NCI-H128 (cell line): Measurements from ENCODE around the gene OGT.
A peak's percentile ranks its signal among the peaks of the same experiment; 100 is the strongest.
"Not testable (repeated sequence)": the region's sequence is repeated elsewhere in the genome, so short reads cannot be mapped to it uniquely, and the experiment has no call there.

Experiments
- DNase-seq: peaks from one replicate; lab custom pipeline; 2025; ENCODE audit not compliant: unreplicated experiment; lab: John Stamatoyannopoulos, UW

The OGT gene

GRCh38 chrX:71532753-71533425, at the start of gene OGT:
Gene OGT (plus strand): TSS chrX:71533104. CDS start chrX:71533300, 196 bp downstream.
- DNase-seq = peak; percentile 89

- no peak for DNase-seq
These were observed 45.1 kb upstream of the OGT start for GRCh38 chrX:71487814-71488213.

- no peak for DNase-seq
These were observed 43.4 kb upstream of the OGT start for GRCh38 chrX:71489540-71489939.

- DNase-seq = no peak
These were observed 40.5 kb upstream of the OGT start for GRCh38 chrX:71492231-71493065.

GRCh38 chrX:71493111-71493613, 39.7 kb upstream of the OGT start:
- DNase-seq = no peak

- not testable (repeated sequence) for DNase-seq
These were observed 36.9 kb upstream of the OGT start for GRCh38 chrX:71495979-71496378.

- DNase-seq = no peak
These were observed 36.4 kb upstream of the OGT start for GRCh38 chrX:71496476-71496875.

- DNase-seq = not testable (repeated sequence)
These were observed 30.8 kb upstream of the OGT start for GRCh38 chrX:71502080-71502479.

- DNase-seq = no peak
These were observed 28.6 kb upstream of the OGT start for GRCh38 chrX:71504346-71504745.

- DNase-seq = no peak
These were observed 23.6 kb upstream of the OGT start for GRCh38 chrX:71509289-71509688.

GRCh38 chrX:71510161-71510560, 22.7 kb upstream of the OGT start:
- DNase-seq = no peak

- DNase-seq = not testable (repeated sequence)
These were observed 19.2 kb upstream of the OGT start for GRCh38 chrX:71513731-71514130.

GRCh38 chrX:71514367-71515037, 18.4 kb upstream of the OGT start:
- DNase-seq = no peak

- DNase-seq = no peak
These were observed 17.9 kb upstream of the OGT start for GRCh38 chrX:71515038-71515396.

GRCh38 chrX:71525316-71525715, 7.6 kb upstream of the OGT start:
- no peak for DNase-seq

GRCh38 chrX:71532078-71532752, 689 bp upstream of the OGT start:
- no peak for DNase-seq

- DNase-seq = no peak
These were observed 579 bp downstream of the OGT start for GRCh38 chrX:71533516-71533850.

GRCh38 chrX:71533851-71534561, 1.1 kb downstream of the OGT start:
- DNase-seq = no peak

GRCh38 chrX:71534773-71535544, 2.1 kb downstream of the OGT start:
- no peak for DNase-seq

- DNase-seq = no peak
These were observed 3.4 kb downstream of the OGT start for GRCh38 chrX:71536285-71536684.
